HG03378 (cell line): ENCODE results near the gene MADD.
A peak's percentile ranks its signal among the peaks of the same experiment; 100 is the strongest.

Experiments
- ATAC-seq: cut with Tn5 transposase; IDR thresholded peaks from one replicate; pipeline ENCODE4 v1.9.1; 2021; ENCODE audit warnings: mild to moderate bottlenecking, moderate library complexity; ENCODE audit not compliant: unreplicated experiment

MADD gene

DNA sequence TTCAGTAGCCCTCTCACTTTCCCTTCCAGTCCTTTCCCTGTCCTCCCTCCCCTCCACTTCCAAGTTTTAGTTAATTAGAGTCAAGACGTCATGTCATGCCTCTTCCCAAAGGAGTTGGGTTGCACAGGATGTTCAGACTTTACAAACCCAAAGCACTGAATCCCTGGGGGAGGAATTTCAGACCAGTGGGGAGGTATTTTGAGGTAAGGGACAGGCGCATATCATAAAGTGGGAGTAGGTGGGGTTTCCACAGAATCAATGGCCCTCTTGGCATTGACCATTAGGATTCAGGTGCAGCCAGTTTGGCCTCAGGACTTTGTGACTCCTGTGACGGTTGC, 20.6 kb upstream of the MADD start:
- no peak for ATAC-seq

DNA sequence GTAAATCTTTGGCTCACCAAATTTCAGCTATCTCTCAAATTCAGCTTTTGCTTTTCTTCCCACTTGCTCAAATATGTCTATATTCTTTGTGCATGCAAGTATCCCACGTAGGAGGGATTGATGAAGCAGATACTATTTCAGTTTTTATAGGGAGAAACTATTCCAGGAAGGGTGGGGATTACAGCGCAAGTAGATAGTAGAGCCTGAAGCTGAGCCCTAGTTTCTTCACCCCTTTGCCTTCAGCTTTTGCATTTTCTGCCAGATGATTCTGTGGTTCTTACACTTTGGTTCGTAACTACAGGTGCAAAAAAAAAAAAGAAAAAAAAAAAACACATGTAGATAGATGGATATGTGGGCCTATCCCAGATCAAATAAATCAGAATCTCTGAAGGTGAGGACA, 18.2 kb upstream of the MADD start:
- ATAC-seq = no peak

DNA sequence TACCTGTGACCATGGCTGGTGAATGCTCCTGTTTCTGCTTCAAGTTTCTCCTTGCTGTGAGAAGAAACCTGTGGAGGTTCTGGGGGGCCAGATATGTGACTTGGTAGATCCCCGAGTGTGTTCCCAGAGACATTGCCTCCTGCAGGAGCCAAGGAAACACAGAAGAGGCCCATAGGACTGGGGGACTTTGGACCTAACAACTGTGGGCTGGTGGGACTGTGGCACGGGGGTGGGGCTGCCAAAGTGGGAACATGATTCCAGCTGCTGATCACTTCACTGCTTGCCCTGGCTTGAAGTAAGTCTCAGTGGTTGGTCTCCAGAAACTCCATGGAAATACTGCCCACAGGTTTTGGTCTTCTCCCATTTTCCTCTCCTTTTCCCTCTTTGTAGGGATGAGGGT, 16.3 kb upstream of the MADD start:
- ATAC-seq = no peak

DNA sequence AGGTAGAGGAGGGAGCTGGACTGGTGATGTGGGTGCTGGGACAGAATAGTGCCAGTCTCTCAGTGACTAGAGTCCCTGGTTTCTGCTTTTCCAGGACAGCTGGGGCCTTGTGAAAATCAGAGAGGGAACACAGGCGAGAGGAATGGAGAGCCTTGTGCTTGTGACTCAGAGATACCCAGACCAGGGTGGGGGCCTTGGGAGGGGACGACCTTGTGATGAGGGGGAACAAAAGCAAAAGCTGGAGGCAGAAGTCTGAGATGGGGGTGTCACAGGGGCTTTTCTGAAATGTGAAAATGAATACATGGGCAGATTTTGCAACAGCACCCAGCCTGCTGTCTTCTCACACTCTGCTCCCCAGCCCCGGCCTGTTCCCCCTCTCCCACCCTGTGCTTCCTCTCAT, 15.5 kb upstream of the MADD start:
- no peak for ATAC-seq

DNA sequence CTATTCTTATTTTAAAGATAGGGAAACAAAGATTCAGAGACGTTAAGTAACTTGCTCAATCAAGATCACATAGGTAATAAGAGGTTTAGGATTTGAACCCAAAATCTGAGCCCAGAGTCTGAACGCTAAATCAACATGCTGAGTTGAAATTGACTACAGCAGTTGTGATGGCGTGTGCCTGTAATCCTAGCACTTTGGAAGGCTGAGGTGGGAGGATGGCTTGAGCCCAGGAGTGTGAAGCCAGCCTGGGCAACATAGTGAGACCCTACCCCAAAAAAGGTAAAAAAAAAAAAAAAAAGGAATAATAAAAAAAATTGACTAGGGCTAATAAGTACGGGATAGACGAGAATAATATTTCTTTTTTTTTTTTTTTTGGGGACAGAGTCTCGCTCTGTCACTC, 13.6 kb upstream of the MADD start:
- no peak for ATAC-seq

DNA sequence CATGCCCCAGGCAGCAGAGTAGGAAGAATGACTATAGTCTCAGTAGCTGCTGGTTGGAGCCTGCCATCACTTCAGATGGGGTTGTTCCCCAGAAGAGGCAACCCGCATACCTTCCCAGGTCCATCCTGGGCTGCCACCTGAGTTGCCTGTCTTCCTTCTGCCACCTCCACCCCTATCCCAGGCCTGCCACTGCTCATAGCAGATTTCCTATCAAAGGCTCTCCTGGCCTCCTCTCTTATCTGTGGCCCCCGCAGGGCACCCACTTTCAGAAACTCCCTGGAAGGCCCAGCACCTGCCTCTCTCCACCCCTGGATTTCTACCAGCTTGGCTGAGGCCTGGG, 12.8 kb upstream of the MADD start:
- no peak for ATAC-seq

DNA sequence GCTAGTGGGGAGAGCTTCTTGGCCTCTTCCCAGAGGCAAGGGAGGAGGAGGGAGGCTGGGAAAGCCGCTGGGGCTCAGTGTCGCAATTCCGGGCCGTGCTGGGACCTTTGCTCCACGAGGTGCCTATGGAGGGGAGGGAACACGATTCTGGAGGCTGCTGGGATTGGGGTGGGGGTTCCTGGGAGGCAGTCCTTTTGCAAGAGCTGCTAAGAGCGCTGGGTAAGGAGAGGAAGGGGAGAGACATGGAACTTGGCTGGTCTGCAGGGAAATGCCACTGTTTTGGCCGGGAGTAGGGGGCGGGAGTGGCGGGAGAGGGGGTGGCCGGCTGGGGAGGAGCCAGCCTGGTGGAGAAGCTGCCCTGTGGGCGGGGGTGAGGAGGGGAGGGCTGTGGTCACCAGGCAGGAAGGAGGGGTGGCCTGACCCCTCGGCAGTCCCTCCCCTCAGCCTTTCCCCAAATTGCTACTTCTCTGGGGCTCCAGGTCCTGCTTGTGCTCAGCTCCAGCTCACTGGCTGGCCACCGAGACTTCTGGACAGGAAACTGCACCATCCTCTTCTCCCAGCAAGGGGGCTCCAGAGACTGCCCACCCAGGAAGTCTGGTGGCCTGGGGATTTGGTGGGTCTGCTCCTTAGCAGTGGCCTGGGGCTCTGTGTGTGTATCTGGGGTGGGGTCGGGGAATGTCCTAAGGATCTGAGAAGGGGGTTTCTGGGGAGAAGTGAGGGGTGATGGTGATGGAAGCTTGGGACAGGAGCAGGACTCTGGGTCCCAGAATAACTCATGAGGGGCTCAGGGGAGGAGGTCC, 12.2 kb upstream of the MADD start, which contains the start of gene NR1H3:
Gene NR1H3, plus strand, starts transcription at position 480 of the 800 bp plus-strand sequence. CDS start 1,221 bp downstream, outside the sequence.
- ATAC-seq = no peak

DNA sequence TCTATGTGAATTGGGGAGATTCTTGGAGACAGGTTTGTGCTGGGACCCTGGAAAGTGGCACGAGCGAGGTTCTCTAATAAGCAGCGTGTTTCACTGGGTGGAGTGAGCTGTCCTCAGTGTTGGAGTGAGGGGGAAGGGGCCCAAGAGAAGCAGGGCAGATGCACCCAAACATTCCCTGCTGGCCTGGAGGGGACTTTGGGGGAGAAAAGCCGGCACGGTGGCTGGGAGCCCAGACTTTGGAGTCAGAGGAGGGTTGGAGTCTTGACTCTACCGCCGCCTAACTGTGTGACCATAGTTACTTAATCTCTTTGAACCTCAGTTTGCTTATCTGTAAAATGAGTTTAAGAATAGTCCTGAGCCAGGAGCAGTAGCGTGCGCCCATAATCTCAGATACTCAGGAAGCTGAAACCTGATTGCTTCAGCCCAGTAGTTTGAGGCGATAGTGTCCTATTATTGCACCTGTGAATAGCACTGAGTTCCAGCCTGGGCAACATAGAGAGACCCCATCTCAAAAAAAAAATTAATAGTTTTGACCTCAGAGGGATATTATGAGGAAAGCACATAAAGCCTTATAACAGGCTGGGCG, 11.5 kb upstream of the MADD start:
- no peak for ATAC-seq

DNA sequence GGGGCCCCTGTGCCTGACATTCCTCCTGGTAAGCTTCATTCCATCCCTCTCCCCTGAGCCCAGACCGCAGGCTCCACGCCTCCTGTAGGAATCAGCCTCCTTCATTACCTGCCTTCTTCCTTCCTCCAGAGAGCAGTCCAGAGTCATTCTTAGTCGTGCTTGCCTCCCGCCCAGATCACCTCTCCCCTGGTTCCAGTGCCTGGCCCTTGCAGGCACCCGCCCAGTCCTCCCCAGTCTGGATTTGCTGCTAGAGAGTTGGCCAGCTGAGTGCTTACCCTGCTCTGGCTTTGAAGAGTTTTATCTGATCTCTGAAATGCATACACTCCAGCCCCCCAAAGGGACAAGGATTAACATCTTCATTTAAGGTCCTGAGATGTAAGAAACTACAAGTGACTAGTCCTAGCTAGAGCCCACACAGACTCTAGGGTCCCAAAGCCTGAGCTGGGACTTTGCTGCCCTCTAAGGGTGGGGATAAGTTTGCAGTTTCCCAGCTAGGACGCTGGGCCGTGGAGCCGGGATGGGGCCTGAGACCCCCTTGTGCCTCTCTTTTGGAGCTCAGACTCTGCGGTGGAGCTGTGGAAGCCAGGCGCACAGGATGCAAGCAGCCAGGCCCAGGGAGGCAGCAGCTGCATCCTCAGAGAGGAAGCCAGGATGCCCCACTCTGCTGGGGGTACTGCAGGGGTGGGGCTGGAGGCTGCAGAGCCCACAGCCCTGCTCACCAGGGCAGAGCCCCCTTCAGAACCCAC, 10.5 kb upstream of the MADD start:
- no peak for ATAC-seq

DNA sequence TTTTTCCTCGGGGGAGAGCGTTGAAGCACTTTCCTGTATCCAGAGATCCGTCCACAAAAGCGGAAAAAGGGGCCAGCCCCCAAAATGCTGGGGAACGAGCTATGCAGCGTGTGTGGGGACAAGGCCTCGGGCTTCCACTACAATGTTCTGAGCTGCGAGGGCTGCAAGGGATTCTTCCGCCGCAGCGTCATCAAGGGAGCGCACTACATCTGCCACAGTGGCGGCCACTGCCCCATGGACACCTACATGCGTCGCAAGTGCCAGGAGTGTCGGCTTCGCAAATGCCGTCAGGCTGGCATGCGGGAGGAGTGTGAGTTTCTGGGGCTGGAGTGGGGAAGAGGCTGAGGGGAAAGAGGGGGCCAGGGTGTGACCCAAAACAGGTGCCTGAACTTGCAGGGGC, 9.6 kb upstream of the MADD start:
- no peak for ATAC-seq

DNA sequence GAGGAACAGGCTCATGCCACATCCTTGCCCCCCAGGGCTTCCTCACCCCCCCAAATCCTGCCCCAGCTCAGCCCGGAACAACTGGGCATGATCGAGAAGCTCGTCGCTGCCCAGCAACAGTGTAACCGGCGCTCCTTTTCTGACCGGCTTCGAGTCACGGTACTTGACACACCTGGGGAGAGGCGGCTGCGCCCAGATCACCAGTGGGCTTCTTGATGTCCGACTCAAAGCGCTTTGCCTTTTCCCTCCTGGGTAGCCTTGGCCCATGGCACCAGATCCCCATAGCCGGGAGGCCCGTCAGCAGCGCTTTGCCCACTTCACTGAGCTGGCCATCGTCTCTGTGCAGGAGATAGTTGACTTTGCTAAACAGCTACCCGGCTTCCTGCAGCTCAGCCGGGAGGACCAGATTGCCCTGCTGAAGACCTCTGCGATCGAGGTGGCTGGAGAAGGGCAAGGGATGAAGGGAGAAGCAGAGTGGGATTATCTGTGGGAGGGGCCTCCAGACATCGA, 8.6 kb upstream of the MADD start:
- ATAC-seq = no peak

DNA sequence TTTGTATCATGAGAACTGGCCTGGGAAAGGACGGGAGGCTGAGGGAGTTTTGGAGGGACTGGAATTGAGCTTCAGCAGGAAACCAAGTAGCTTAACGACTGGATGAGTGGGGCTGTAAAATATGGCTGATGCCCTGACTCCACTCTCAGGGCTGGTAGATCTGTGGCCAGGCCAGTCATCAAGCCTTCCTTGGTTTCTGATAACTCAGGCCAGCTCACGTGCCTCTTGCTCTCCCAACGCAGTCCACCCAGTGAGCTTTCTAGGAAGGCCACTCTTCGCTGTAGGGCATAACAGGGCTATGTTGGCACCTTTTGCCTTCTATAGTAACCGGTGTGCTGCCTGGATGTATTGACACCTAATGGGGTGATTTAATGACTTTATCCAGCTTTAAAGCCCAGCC, 5.8 kb upstream of the MADD start:
- ATAC-seq = no peak

DNA sequence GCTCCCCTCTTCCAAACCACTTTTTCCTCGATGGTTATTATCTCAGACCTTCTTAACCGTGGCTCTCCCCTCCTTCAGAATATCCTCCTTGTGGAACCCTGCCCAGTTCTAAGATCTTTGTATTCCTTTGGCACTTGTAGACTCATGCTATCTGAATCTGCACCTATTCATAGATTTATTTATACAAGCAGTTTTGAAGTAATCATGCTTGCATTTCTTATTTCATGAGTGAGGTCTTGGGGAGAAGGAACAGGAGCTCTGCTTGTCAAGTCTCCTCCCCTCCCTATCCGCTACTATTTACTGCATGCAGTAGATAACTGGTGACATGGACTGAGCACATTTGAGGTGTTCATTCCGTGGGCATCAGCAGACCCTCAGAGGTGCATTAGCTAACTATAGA, 5.4 kb upstream of the MADD start:
- ATAC-seq = no peak

DNA sequence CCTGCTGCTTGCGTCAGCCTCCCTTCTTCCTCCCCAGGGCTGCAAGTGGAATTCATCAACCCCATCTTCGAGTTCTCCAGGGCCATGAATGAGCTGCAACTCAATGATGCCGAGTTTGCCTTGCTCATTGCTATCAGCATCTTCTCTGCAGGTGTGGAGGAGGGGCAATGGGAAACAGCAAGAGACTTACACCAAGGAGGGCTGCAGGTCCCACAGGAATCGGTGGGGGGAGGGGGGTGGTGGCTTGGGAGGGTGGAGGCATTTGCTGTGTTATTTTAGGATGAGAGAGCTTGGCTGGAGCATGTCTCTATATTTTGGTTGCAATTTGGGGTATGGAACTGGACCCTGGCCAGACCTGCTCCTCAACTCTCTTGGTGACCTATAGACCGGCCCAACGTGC, 2.1 kb upstream of the MADD start:
- no peak for ATAC-seq

DNA sequence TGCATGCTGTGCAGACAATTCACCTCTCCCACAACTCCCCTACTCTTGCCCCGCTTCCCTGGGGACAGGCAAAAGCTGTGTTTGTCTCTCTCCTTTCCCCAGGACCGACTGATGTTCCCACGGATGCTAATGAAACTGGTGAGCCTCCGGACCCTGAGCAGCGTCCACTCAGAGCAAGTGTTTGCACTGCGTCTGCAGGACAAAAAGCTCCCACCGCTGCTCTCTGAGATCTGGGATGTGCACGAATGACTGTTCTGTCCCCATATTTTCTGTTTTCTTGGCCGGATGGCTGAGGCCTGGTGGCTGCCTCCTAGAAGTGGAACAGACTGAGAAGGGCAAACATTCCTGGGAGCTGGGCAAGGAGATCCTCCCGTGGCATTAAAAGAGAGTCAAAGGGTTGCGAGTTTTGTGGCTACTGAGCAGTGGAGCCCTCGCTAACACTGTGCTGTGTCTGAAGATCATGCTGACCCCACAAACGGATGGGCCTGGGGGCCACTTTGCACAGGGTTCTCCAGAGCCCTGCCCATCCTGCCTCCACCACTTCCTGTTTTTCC, 1.4 kb upstream of the MADD start:
- ATAC-seq = no peak

DNA sequence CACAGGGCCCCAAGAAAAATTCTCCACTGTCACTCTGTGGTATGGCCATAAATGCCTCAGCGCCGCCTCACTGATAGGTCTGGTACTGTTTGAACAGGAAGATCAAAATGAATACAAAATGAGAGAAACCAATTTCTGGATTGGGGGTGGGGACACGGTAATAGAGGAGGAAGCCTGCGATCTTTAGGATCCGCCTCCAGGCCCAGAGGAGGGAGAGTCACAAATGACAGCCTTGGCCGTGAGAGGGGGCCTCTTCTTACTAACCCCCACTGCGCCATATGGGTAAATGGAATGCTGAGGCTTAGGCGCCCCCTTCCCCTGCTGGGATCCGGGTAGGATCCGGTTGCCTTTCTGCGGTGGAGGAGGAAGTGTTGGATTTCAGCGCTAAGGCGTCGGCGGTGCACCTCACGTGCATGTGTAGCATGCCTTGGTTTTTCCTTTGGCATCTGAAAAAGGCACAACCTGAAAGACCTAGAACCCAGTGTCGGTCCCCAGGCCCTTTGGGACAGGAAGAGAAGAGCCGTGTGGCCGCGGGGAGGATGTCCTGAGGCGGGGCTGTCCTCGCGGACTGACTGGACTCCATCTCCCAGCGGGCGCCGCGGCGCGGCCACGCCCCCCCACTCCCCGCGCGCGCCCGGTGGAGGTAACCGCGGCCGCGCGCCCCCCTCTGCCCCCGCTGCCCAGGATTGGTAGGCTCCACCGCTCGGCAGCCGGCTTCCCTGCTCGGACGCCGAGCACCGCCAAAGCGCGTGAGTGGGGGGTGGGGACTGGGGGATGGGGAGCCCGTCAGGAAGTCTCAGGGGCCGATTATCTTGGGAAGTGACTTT, 718 bp upstream of the MADD start:
- ATAC-seq = peak; percentile 45

DNA sequence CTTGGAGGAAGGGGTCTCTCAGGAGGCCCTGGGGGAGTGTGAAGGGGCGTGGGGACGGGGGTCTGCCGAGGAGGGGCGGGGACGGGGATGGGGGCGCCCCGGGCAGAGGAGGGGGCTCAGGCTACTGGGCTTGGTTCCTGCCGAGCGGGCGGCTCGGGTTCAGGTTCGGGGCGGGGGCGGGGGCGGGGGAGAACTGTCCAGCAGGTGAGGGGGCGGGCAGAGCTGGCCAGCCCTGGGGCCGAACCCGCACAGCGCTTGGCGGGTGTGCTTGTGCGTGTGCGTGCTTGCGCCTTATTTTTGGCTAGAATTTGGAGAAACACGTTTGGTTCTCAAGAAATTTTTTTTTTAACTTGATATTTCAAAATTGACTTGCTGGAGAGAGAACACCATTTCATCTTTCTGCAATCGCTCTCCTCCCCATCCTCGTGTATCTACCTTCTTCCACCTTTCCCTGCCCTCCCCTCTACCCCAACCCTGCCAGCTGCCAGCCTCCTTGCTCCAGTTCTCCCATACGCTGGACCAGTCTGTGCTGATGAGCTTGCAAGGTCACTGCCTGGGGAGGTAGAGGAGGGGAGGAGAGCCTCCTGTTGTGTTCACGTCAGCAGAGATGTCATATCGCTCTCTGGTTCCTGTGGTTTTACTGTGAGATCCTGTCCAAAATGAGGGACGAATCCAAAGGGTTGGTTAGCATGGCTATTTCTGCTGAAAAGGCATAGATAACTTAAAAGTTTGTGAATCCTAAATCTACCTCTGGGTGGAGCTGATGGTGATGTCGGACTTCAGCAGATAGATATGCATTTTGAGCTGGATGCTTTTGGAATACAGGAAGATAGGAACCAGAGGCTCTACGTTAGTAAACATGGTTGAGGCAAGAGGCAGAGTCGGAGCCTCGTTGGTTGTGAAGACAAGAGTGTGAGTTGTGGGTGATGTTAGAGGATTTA, 668 bp downstream of the MADD start:
- ATAC-seq = no peak

DNA sequence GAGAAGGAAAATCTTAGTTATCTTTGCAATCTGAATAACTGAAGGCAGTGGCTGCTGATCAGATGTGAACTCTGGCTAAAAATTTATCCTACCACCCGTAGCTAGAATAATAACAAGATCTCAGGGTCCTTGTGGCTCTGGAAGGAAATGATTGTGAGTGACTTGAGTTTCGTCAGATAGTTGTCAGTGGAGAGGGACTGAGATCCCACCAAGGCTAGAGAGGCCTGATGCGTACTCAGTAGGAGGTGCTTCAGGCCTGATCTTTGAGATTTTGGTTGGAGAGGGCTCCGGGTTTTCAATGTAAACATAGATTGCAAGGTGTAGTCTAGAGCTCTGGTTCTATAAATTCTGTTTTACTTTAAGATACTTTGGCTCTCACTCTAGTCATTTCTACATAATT, 1.4 kb downstream of the MADD start:
- no peak for ATAC-seq

DNA sequence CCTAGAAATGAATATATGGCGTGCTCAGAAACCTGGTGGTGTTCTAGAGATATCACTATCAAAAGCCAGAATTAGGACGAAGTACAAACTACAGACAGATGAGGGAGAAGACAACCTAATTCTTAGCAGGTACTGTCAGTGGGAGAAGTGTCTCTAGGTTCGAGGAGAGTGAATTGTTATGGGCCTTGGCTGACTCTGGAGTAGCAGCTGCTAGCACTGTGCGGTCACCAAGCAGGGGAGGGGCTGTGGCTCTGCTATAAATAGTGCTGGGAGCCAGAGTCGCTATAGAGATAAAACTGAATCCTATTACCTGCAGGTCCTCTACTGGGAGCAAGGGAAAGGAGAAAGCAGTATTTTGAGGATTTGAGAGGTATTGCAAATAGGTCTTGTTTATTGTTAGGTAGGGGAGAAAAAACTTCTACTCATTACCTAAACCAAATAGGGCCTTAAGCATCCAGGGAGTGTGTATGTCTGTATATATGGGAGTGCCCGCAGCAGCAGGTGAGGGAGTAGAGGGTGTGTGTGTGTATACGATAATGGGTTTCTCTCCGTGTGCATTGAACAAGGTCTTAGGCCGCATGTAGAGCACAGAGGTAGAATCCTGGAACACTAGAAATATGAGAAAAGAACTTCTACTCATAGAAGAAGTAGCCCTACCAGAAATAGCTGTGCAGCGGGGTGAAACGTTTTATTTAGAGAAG, 2.2 kb downstream of the MADD start:
- no peak for ATAC-seq
